Measurements from ENCODE around the gene ARRDC3.
A peak's percentile ranks its signal among the peaks of the same experiment; 100 is the strongest.

ARRDC3 gene

GRCh38 chr5:91418158-91418557 is 35.0 kb upstream of the ARRDC3 start:
- no peak overlapping the region for H4K91ac ChIP-seq (ENCODE audit: low read length)
- H3K36me3 ChIP-seq (ENCODE audit: control insufficient read depth in 1 of 2, insufficient read depth in 2 of 2, low read depth in 1 of 2, low read length in 2 of 2) = no peaks in the 10 kb centered on the region
- no peaks in the 10 kb centered on the region for H3K4me1 ChIP-seq (ENCODE audit: control insufficient read depth, insufficient read depth, low read depth, low read length)

DNA sequence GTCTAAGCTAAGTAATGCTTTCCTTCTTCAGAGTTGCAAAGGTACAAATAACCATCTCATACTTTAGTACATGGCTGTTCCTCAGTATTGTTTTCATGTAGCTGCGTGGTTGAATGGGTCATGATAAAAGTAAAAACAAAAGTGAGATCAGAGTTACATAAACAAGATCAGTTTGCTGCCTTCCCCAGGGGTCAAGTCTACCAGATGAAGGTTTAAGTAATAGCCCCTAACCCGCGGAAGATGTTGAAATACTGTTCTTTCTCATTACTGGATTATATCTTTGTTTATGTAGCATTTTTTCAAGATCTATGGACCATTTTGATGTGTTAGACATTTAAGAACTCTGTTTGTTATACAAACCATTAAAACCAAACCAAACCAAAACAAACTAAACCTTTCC is 34.1 kb upstream of the ARRDC3 start:
- 57% methylated on average over 1 of the region's 3 CpGs for WGBS
- Histone ChIP-seq H3K18ac (ENCODE audit: low read depth in 1 of 2, low read length in 2 of 2) (no peak overlapping the region), H2BK5ac (ENCODE audit: low read depth, low read length, poor library complexity, severe bottlenecking) (no peak overlapping the region), H3K4ac (ENCODE audit: low read depth in 1 of 2, low read length in 2 of 2) (no peak overlapping the region), H4K91ac (ENCODE audit: low read length) (no peak overlapping the region), H3K14ac (ENCODE audit: low read length in 2 of 2) (no peak overlapping the region), H3K36me3 (ENCODE audit: control insufficient read depth in 1 of 2, insufficient read depth in 2 of 2, low read depth in 1 of 2, low read length in 2 of 2) (no peaks in the 10 kb centered on the region), H3K4me2 (ENCODE audit: low read length, poor library complexity, severe bottlenecking) (no peak overlapping the region), H2AK5ac (ENCODE audit: low read length, severe bottlenecking) (no peak overlapping the region), H2AFZ (ENCODE audit: low read depth, low read length) (no peak overlapping the region), H2BK12ac (ENCODE audit: low read length in 2 of 2) (no peak overlapping the region), H3K27me3 (ENCODE audit: control insufficient read depth in 1 of 2, insufficient read depth in 1 of 2, low read length in 2 of 2) (no peaks in the 10 kb centered on the region), H3K9me3 (ENCODE audit: control insufficient read depth, low read length) (no peaks in the 10 kb centered on the region), H3K4me1 (ENCODE audit: control insufficient read depth, insufficient read depth, low read depth, low read length) (no peaks in the 10 kb centered on the region), H3K79me1 (replicated peaks; ENCODE audit: low read length, poor library complexity, severe bottlenecking) (no peaks in the 10 kb centered on the region), H3K4me3 (ENCODE audit: insufficient read depth in 1 of 2, low read depth in 1 of 2, low read length in 2 of 2) (no peak overlapping the region), H3K9ac (ENCODE audit: low read length) (no peak overlapping the region), H3K27ac (ENCODE audit: low read length, poor library complexity, severe bottlenecking) (no peak overlapping the region), H4K8ac (ENCODE audit: low read length) (no peak overlapping the region), H3K23ac (ENCODE audit: low read length in 2 of 2) (no peak overlapping the region), H2BK120ac (ENCODE audit: low read depth, low read length) (no peak overlapping the region), H2BK15ac (ENCODE audit: low read depth, poor library complexity, severe bottlenecking) (no peak overlapping the region)
- DNase-seq = peak; percentile 49

More at GRCh38 chr5:91418158-91418557, 35.0 kb upstream of the ARRDC3 start:
- H3K4me2 ChIP-seq (ENCODE audit: low read length, poor library complexity, severe bottlenecking) = no peak overlapping the region
- no peak overlapping the region for H3K23ac ChIP-seq (ENCODE audit: low read length in 2 of 2)
- H2BK120ac ChIP-seq (ENCODE audit: low read depth, low read length) = no peak overlapping the region
- peak; percentile 12 for DNase-seq
- H3K9me3 ChIP-seq (ENCODE audit: control insufficient read depth, low read length) = no peaks in the 10 kb centered on the region
- H3K27me3 ChIP-seq (ENCODE audit: control insufficient read depth in 1 of 2, insufficient read depth in 1 of 2, low read length in 2 of 2) = no peaks in the 10 kb centered on the region
- H2AFZ ChIP-seq (ENCODE audit: low read depth, low read length) = no peak overlapping the region
- no peak overlapping the region for H2BK5ac ChIP-seq (ENCODE audit: low read depth, low read length, poor library complexity, severe bottlenecking)
- H4K8ac ChIP-seq (ENCODE audit: low read length) = no peak overlapping the region
- H3K27ac ChIP-seq (ENCODE audit: low read length, poor library complexity, severe bottlenecking) = no peak overlapping the region
- no peak overlapping the region for H3K4ac ChIP-seq (ENCODE audit: low read depth in 1 of 2, low read length in 2 of 2)
- H3K14ac ChIP-seq (ENCODE audit: low read length in 2 of 2) = no peak overlapping the region
- no peak overlapping the region for H3K18ac ChIP-seq (ENCODE audit: low read depth in 1 of 2, low read length in 2 of 2)
- no peak overlapping the region for H2BK15ac ChIP-seq (ENCODE audit: low read depth, poor library complexity, severe bottlenecking)
- H2AK5ac ChIP-seq (ENCODE audit: low read length, severe bottlenecking) = no peak overlapping the region
- no peak overlapping the region for H3K9ac ChIP-seq (ENCODE audit: low read length)
- H3K4me3 ChIP-seq (ENCODE audit: insufficient read depth in 1 of 2, low read depth in 1 of 2, low read length in 2 of 2) = no peak overlapping the region
- H3K79me1 ChIP-seq (replicated peaks; ENCODE audit: low read length, poor library complexity, severe bottlenecking) = no peaks in the 10 kb centered on the region
- H2BK12ac ChIP-seq (ENCODE audit: low read length in 2 of 2) = no peak overlapping the region

GRCh38 chr5:91416491-91416890 is 33.4 kb upstream of the ARRDC3 start:
- Histone ChIP-seq H4K91ac (ENCODE audit: low read length) (no peak overlapping the region), H2BK120ac (ENCODE audit: low read depth, low read length) (no peak overlapping the region), H2BK15ac (ENCODE audit: low read depth, poor library complexity, severe bottlenecking) (no peak overlapping the region), H3K79me1 (replicated peaks; ENCODE audit: low read length, poor library complexity, severe bottlenecking) (no peaks in the 10 kb centered on the region), H3K27me3 (ENCODE audit: control insufficient read depth in 1 of 2, insufficient read depth in 1 of 2, low read length in 2 of 2) (no peaks in the 10 kb centered on the region), H2AFZ (ENCODE audit: low read depth, low read length) (no peak overlapping the region), H3K36me3 (ENCODE audit: control insufficient read depth in 1 of 2, insufficient read depth in 2 of 2, low read depth in 1 of 2, low read length in 2 of 2) (no peaks in the 10 kb centered on the region), H3K27ac (ENCODE audit: low read length, poor library complexity, severe bottlenecking) (no peak overlapping the region), H3K4me2 (ENCODE audit: low read length, poor library complexity, severe bottlenecking) (no peak overlapping the region), H2AK5ac (ENCODE audit: low read length, severe bottlenecking) (no peak overlapping the region), H3K18ac (ENCODE audit: low read depth in 1 of 2, low read length in 2 of 2) (no peak overlapping the region), H3K4me3 (ENCODE audit: insufficient read depth in 1 of 2, low read depth in 1 of 2, low read length in 2 of 2) (no peak overlapping the region), H3K9me3 (ENCODE audit: control insufficient read depth, low read length) (no peaks in the 10 kb centered on the region), H2BK12ac (ENCODE audit: low read length in 2 of 2) (no peak overlapping the region), H3K9ac (ENCODE audit: low read length) (no peak overlapping the region), H3K4ac (ENCODE audit: low read depth in 1 of 2, low read length in 2 of 2) (no peak overlapping the region), H3K23ac (ENCODE audit: low read length in 2 of 2) (no peak overlapping the region), H3K4me1 (ENCODE audit: control insufficient read depth, insufficient read depth, low read depth, low read length) (no peaks in the 10 kb centered on the region), H3K14ac (ENCODE audit: low read length in 2 of 2) (no peak overlapping the region), H2BK5ac (ENCODE audit: low read depth, low read length, poor library complexity, severe bottlenecking) (no peak overlapping the region), H4K8ac (ENCODE audit: low read length) (no peak overlapping the region)
- WGBS = 100% methylated on average over 1 of the region's 2 CpGs
- DNase-seq = no peak

- 100% methylated on average over 1 of the region's 1 CpG for WGBS
- H3K4me1 ChIP-seq (ENCODE audit: control insufficient read depth, insufficient read depth, low read depth, low read length) = no peaks in the 10 kb centered on the region
- no peaks in the 10 kb centered on the region for H3K9me3 ChIP-seq (ENCODE audit: control insufficient read depth, low read length)
Observed at GRCh38 chr5:91409304-91409703, 26.2 kb upstream of the ARRDC3 start.

More at GRCh38 chr5:91409304-91409703, 26.2 kb upstream of the ARRDC3 start:
- no peak overlapping the region for H3K4ac ChIP-seq (ENCODE audit: low read depth in 1 of 2, low read length in 2 of 2)
- H3K4me3 ChIP-seq (ENCODE audit: insufficient read depth in 1 of 2, low read depth in 1 of 2, low read length in 2 of 2) = no peak overlapping the region
- H3K36me3 ChIP-seq (ENCODE audit: control insufficient read depth in 1 of 2, insufficient read depth in 2 of 2, low read depth in 1 of 2, low read length in 2 of 2) = no peaks in the 10 kb centered on the region
- H2BK12ac ChIP-seq (ENCODE audit: low read length in 2 of 2) = no peak overlapping the region
- no peak overlapping the region for H2AFZ ChIP-seq (ENCODE audit: low read depth, low read length)
- DNase-seq = no peak
- no peak overlapping the region for H3K14ac ChIP-seq (ENCODE audit: low read length in 2 of 2)
- no peak overlapping the region for H3K18ac ChIP-seq (ENCODE audit: low read depth in 1 of 2, low read length in 2 of 2)
- H4K91ac ChIP-seq (ENCODE audit: low read length) = no peak overlapping the region
- H2BK5ac ChIP-seq (ENCODE audit: low read depth, low read length, poor library complexity, severe bottlenecking) = no peak overlapping the region
- no peak overlapping the region for H4K8ac ChIP-seq (ENCODE audit: low read length)
- no peak overlapping the region for H3K9ac ChIP-seq (ENCODE audit: low read length)
- peaks cover 3% of the 10 kb centered on the region for H3K79me1 ChIP-seq (replicated peaks; ENCODE audit: low read length, poor library complexity, severe bottlenecking)
- no peak overlapping the region for H3K23ac ChIP-seq (ENCODE audit: low read length in 2 of 2)
- H2AK5ac ChIP-seq (ENCODE audit: low read length, severe bottlenecking) = no peak overlapping the region
- H3K27me3 ChIP-seq (ENCODE audit: control insufficient read depth in 1 of 2, insufficient read depth in 1 of 2, low read length in 2 of 2) = no peaks in the 10 kb centered on the region
- no peak overlapping the region for H3K4me2 ChIP-seq (ENCODE audit: low read length, poor library complexity, severe bottlenecking)
- H2BK15ac ChIP-seq (ENCODE audit: low read depth, poor library complexity, severe bottlenecking) = no peak overlapping the region
- H3K27ac ChIP-seq (ENCODE audit: low read length, poor library complexity, severe bottlenecking) = no peak overlapping the region
- H2BK120ac ChIP-seq (ENCODE audit: low read depth, low read length) = no peak overlapping the region

All from mesenchymal stem cell (in vitro differentiated cells and primary cell).